ENCODE data around the gene CYP4A11. TPM values are rescaled to one million over a fixed set of nuclear protein-coding genes. Genes with fewer than 3 reads are reported as not detected.

The CYP4A11 gene
- total and polyA plus RNA-seq, 3 donors from 2014 or later: 0.16 TPM; not detected in 2

Small RNAs within 50 kb of the gene (small RNA-seq; reads per million reads assigned to genes)
- 0 reads per million in 2 donors for gene CYP4A26P

Other genes with a start within 250 kb of the CYP4A11 start
- 10 to 100 TPM; 76.6 to 77.8 TPM for gene EFCAB14, start 222.4 kb downstream of the CYP4A11 start, total RNA-seq
- gene EFCAB14, start 222.4 kb downstream of the CYP4A11 start, polyA plus RNA-seq (ENCODE audit: insufficient read depth, low read depth, low replicate concordance): 94.0 TPM
- gene CYP4B1, start 142.4 kb downstream of the CYP4A11 start, total RNA-seq: 1 to 10 TPM; 4.3 to 6.1 TPM
- 2.1 TPM for gene CYP4B1, start 142.4 kb downstream of the CYP4A11 start, polyA plus RNA-seq (ENCODE audit: insufficient read depth, low read depth, low replicate concordance)
- gene CYP4X1, start 82.2 kb upstream of the CYP4A11 start, total RNA-seq: 10 to 100 TPM in 1 of 2 donors, 1 to 10 TPM in 1; 9.4 to 10.4 TPM
- 7.5 TPM for gene CYP4X1, start 82.2 kb upstream of the CYP4A11 start, polyA plus RNA-seq (ENCODE audit: insufficient read depth, low read depth, low replicate concordance)
- gene CYP4Z1, start 125.8 kb upstream of the CYP4A11 start, total RNA-seq: 1 to 10 TPM in 1 of 2 donors, under 1 TPM in 1; 0.68 to 2.4 TPM
- 1.0 TPM for gene CYP4Z1, start 125.8 kb upstream of the CYP4A11 start, polyA plus RNA-seq (ENCODE audit: insufficient read depth, low read depth, low replicate concordance)
- under 1 TPM in 1 of 2 donors, not detected in 1; 0.31 TPM for gene CYP4A22, start 196.0 kb upstream of the CYP4A11 start, total RNA-seq
- 0.22 TPM for gene CYP4A22, start 196.0 kb upstream of the CYP4A11 start, polyA plus RNA-seq (ENCODE audit: insufficient read depth, low read depth, low replicate concordance)
- gene PDZK1IP1, start 248.6 kb upstream of the CYP4A11 start, total RNA-seq: 1 to 10 TPM; 1.5 to 8.6 TPM
- 13.9 TPM for gene PDZK1IP1, start 248.6 kb upstream of the CYP4A11 start, polyA plus RNA-seq (ENCODE audit: insufficient read depth, low read depth, low replicate concordance)